CD14-positive monocyte (primary cell): Measurements from ENCODE around the gene ITPR1. TPM values are rescaled to one million over a fixed set of nuclear protein-coding genes. Genes with fewer than 3 reads are reported as not detected.

ENCODE experiments used
- DNase-seq, 3 donors: peaks; one replicate each; pipeline ENCODE4 v3.0.0-alpha.2; 2011 to 2022
- H2AFZ ChIP-seq: 2 replicates; pipeline ENCODE4 v1.6.0; 2012; ENCODE audit warnings: mild to moderate bottlenecking, low read depth, low read length, inconsistent platforms; ENCODE audit not compliant: insufficient read depth, poor library complexity, severe bottlenecking
- H3K27ac ChIP-seq, 2 donors: 1 replicate in 1 of 2; 2 replicates in 1 of 2; pipeline ENCODE4 v1.5.1; 2012 to 2013; ENCODE audit warnings: low read length in 2 of 2, control low read depth in 1 of 2, inconsistent platforms in 1 of 2, low read depth in 1 of 2, mild to moderate bottlenecking in 1 of 2
- H3K27me3 ChIP-seq, 2 donors: one replicate each; pipeline versions ENCODE4 v1.6.0 to v1.6.1; 2011 to 2013; ENCODE audit warnings: low read length in 2 of 2; ENCODE audit not compliant: control insufficient read depth in 2 of 2, insufficient read depth in 2 of 2
- H3K36me3 ChIP-seq, 2 donors: replicated peaks in 1 of 2; 1 replicate in 1 of 2; 2 replicates in 1 of 2; pipeline versions ENCODE4 v1.5.1 to v1.6.1; 2012 to 2013; ENCODE audit warnings: low read length in 2 of 2, control low read depth in 1 of 2, inconsistent platforms in 1 of 2, mild to moderate bottlenecking in 1 of 2; ENCODE audit not compliant: insufficient read depth in 2 of 2, control insufficient read depth in 1 of 2
- H3K4me1 ChIP-seq, 2 donors: 1 replicate in 1 of 2; 2 replicates in 1 of 2; pipeline versions ENCODE4 v1.5.1 to v1.6.1; 2012 to 2013; ENCODE audit warnings: low read length in 2 of 2, control low read depth in 1 of 2, inconsistent platforms in 1 of 2, mild to moderate bottlenecking in 1 of 2, moderate library complexity in 1 of 2; ENCODE audit not compliant: insufficient read depth in 2 of 2, control insufficient read depth in 1 of 2
- H3K4me2 ChIP-seq: replicated peaks from 2 replicates; pipeline ENCODE3; 2012; ENCODE audit warnings: low read length, moderate library complexity, mild to moderate bottlenecking; ENCODE audit not compliant: poor library complexity, severe bottlenecking; ENCODE audit errors: extremely low read depth
- H3K4me3 ChIP-seq, 3 experiments: fragments of 200-600 bp in 1 of 3; sonication (generic) in 1 of 3; replicated peaks in 1 of 3; 1 replicate in 2 of 3; 2 replicates in 1 of 3; pipeline ENCODE4 v1.5.1; 2011 to 2013; ENCODE audit warnings: low read length in 3 of 3, mild to moderate bottlenecking in 3 of 3, control low read depth in 2 of 3, low read depth in 2 of 3, inconsistent platforms in 1 of 3, moderate library complexity in 1 of 3
- H3K79me2 ChIP-seq: 2 replicates; pipeline ENCODE4 v1.6.0; 2012; ENCODE audit warnings: mild to moderate bottlenecking, control low read depth, inconsistent platforms, low read length, moderate library complexity; ENCODE audit not compliant: insufficient read depth
- H3K9ac ChIP-seq: 2 replicates; pipeline ENCODE4 v1.6.0; 2017; ENCODE audit warnings: low read length, mild to moderate bottlenecking; ENCODE audit not compliant: insufficient read depth, poor library complexity, severe bottlenecking
- H3K9me3 ChIP-seq, 2 donors: replicated peaks in 1 of 2; 1 replicate in 1 of 2; 2 replicates in 1 of 2; pipeline versions ENCODE4 v1.5.1 to v1.6.1; 2012 to 2013; ENCODE audit warnings: low read length in 2 of 2, control low read depth in 1 of 2; ENCODE audit not compliant: control insufficient read depth in 1 of 2, insufficient read depth in 1 of 2
- H4K20me1 ChIP-seq: 2 replicates; pipeline ENCODE4 v1.6.0; 2012; ENCODE audit warnings: mild to moderate bottlenecking, low read length, control low read depth, moderate library complexity; ENCODE audit not compliant: insufficient read depth
- H3K27ac Mint-ChIP-seq, 7 donors: one replicate each; pipeline ENCODE4 v1.8.0; 2020; ENCODE audit warnings: mild to moderate bottlenecking in 7 of 7, mixed read lengths in 7 of 7, moderate library complexity in 6 of 7, inconsistent platforms in 2 of 7
- H3K27me3 Mint-ChIP-seq, 3 donors: one replicate each; pipeline ENCODE4 v1.8.0; 2021 to 2022; ENCODE audit warnings: low read depth in 3 of 3, mild to moderate bottlenecking in 3 of 3, mixed read lengths in 3 of 3, moderate library complexity in 3 of 3, inconsistent platforms in 1 of 3
- H3K36me3 Mint-ChIP-seq, 2 donors: one replicate each; pipeline ENCODE4 v1.8.0; 2020; ENCODE audit warnings: mixed read lengths in 2 of 2, inconsistent platforms in 1 of 2, mild to moderate bottlenecking in 1 of 2
- H3K4me1 Mint-ChIP-seq: one replicate; pipeline ENCODE4 v1.8.0; 2020; ENCODE audit warnings: mild to moderate bottlenecking, mixed read lengths
- H3K4me3 Mint-ChIP-seq, 2 donors: one replicate each; pipeline ENCODE4 v1.8.0; 2020; ENCODE audit warnings: mild to moderate bottlenecking in 2 of 2, mixed read lengths in 2 of 2, moderate library complexity in 1 of 2
- H3K9me3 Mint-ChIP-seq, 7 donors: one replicate each; pipeline ENCODE4 v1.8.0; 2020 to 2022; ENCODE audit warnings: mixed read lengths in 7 of 7, mild to moderate bottlenecking in 6 of 7, moderate library complexity in 6 of 7, inconsistent platforms in 2 of 7
- CTCF ChIP-seq: fragments of 200-600 bp; IDR thresholded peaks from one replicate; pipeline ENCODE4 v1.8.0; 2022; ENCODE audit warnings: antibody characterized with exemption, mild to moderate bottlenecking
- WGBS: methylation state at CpG from one replicate; pipeline ENCODE4 v1.1.5; 2013; ENCODE audit warnings: missing lambda C conversion rate; ENCODE audit not compliant: insufficient coverage; 5-methylcytosine and 5-hydroxymethylcytosine counted together
- intact Hi-C, 2 donors: fragments of 100-400 bp; cut with micrococcal nuclease; formaldehyde crosslinking; loops; one replicate each; pipeline versions ENCODE4 v1.15.0 to v1.15.1; 2023
- polyA plus RNA-seq, 3 donors: library from polyadenylated mRNA; depleted of rRNA in 1 of 3; unstranded in 2 of 3; stranded (reverse) in 1 of 3; fragments of 300-500 nt in 2 of 3; fragments of >200 nt in 1 of 3; fragmentation: Illumina TruSeq in 2 of 3; gene quantifications; 1 replicate in 2 of 3; 2 replicates in 1 of 3; pipeline ENCODE4 v1.2.3, GENCODE V29; 2012 to 2021

Gene ITPR1
- polyA plus RNA-seq, 3 donors = 3.2 to 21.1 (median 7.1) TPM

- H3K4me3 Mint-ChIP-seq = peak overlapping the region; percentile 66 to 77
- Histone ChIP-seq H3K36me3 (peaks cover 0 to 5% of the 10 kb centered on the region in 2 donors), H3K4me1 (peaks cover 70 to 75% of the 10 kb centered on the region in 2 donors), H3K9ac (peak overlapping the region; percentile 62), H3K79me2 (peaks cover 19% of the 10 kb centered on the region), H3K9me3 (no peaks in the 10 kb centered on the region), H4K20me1 (no peaks in the 10 kb centered on the region), H3K4me3 (peak overlapping the region; percentile 9 to 67 (median 30)), H3K27ac (peak overlapping the region; percentile 78 to 95), H3K27me3 (no peaks in the 10 kb centered on the region), H3K4me2 (peak overlapping the region; percentile 74), H2AFZ (peak overlapping the region; percentile 52)
- peaks cover 87% of the 10 kb centered on the region for H3K4me1 Mint-ChIP-seq
- H3K36me3 Mint-ChIP-seq = peaks cover 24 to 32% of the 10 kb centered on the region in 2 donors
- intact Hi-C loops = loop anchor here in 1 of 2 donors (10.0 kb wide), 1 partner anchor 223 kb away; the partner anchor contains the start of gene BHLHE40
- TF ChIP-seq CTCF = no peak
- H3K27ac Mint-ChIP-seq = peak overlapping the region; percentile 92 to 99 (median 96)
- H3K9me3 Mint-ChIP-seq = no peaks in the 10 kb centered on the region
- DNase-seq = peak; percentile 58 to 92 (median 85)
- H3K27me3 Mint-ChIP-seq = peaks cover 0 to 3% (median 3%) of the 10 kb centered on the region in 3 donors
- WGBS = 0% methylated on average over 3 of the region's 5 CpGs
Observed at GRCh38 chr3:4751502-4752101, 258.5 kb downstream of the ITPR1 start.

- H3K27me3 ChIP-seq = no peaks in the 10 kb centered on the region
- H3K4me2 ChIP-seq = peak overlapping the region; percentile 74
- no peak for TF ChIP-seq CTCF
- H3K9me3 ChIP-seq = no peaks in the 10 kb centered on the region
- H3K27ac ChIP-seq = peak overlapping the region; percentile 78 to 95
- DNase-seq = peak; percentile 34 to 66 (median 44)
- H3K79me2 ChIP-seq = peaks cover 19% of the 10 kb centered on the region
- H3K36me3 Mint-ChIP-seq = peaks cover 25 to 26% of the 10 kb centered on the region in 2 donors
- peaks cover 87% of the 10 kb centered on the region for H3K4me1 Mint-ChIP-seq
- H3K4me3 ChIP-seq = peak overlapping the region in 2 of 3 experiments; percentile 30 to 67
- H3K9ac ChIP-seq = peak overlapping the region; percentile 62
- 36% methylated on average over 14 of the region's 17 CpGs for WGBS
- H3K9me3 Mint-ChIP-seq = no peaks in the 10 kb centered on the region
- H3K27ac Mint-ChIP-seq = peak overlapping the region; percentile 75 to 99 (median 95)
- peak overlapping the region; percentile 27 to 35 for H3K4me3 Mint-ChIP-seq
- H3K27me3 Mint-ChIP-seq = peaks cover 0 to 3% (median 3%) of the 10 kb centered on the region in 3 donors
- intact Hi-C loops = loop anchor here in 1 of 2 donors (10.0 kb wide), 1 partner anchor 222 kb away; the partner anchor contains the start of gene BHLHE40
- no peaks in the 10 kb centered on the region for H3K36me3 ChIP-seq
- H2AFZ ChIP-seq = peak overlapping the region; percentile 52
- H4K20me1 ChIP-seq = no peaks in the 10 kb centered on the region
- peaks cover 70 to 75% of the 10 kb centered on the region in 2 donors for H3K4me1 ChIP-seq
Observed at GRCh38 chr3:4752201-4753072, 259.3 kb downstream of the ITPR1 start.
